BLaER1 treated with 17β-estradiol and CSF1 and Interleukin-3, amounts not matched to agents 10 nM and 100 nM (cell line): Measurements from ENCODE around the gene RETREG2.

ENCODE experiments used
- H3K27ac ChIP-seq, 11 experiments: shearing (Covaris generic); formaldehyde crosslinking; 2 replicates each; pipeline ENCODE4 v1.8.1; 2022
- H3K27me3 ChIP-seq, 11 experiments: shearing (Covaris generic); formaldehyde crosslinking; 2 replicates each; pipeline ENCODE4 v1.8.1; 2022
- H3K36me3 ChIP-seq, 11 experiments: shearing (Covaris generic); formaldehyde crosslinking; 2 replicates each; pipeline ENCODE4 v1.8.1; 2022
- H3K4me1 ChIP-seq, 10 experiments: shearing (Covaris generic); formaldehyde crosslinking; 2 replicates each; pipeline ENCODE4 v1.8.1; 2022
- H3K4me2 ChIP-seq, 11 experiments: shearing (Covaris generic); formaldehyde crosslinking; 2 replicates each; pipeline ENCODE4 v1.8.1; 2022
- H3K4me3 ChIP-seq, 10 experiments: shearing (Covaris generic); formaldehyde crosslinking; 2 replicates each; pipeline ENCODE4 v1.8.1; 2022
- H3K9ac ChIP-seq, 11 experiments: shearing (Covaris generic); formaldehyde crosslinking; 2 replicates each; pipeline ENCODE4 v1.8.1; 2022
- H3K9me3 ChIP-seq, 11 experiments: shearing (Covaris generic); formaldehyde crosslinking; replicated peaks in 1 of 11; 2 replicates each; pipeline ENCODE4 v1.8.1; 2022
- H4K20me1 ChIP-seq, 11 experiments: shearing (Covaris generic); formaldehyde crosslinking; 2 replicates each; pipeline ENCODE4 v1.8.1; 2022
- Cebpa-rat ChIP-seq, 11 experiments: shearing (Covaris generic); IDR thresholded peaks; 2 replicates each; pipeline ENCODE4 v1.8.1; 2022

RETREG2 gene

DNA sequence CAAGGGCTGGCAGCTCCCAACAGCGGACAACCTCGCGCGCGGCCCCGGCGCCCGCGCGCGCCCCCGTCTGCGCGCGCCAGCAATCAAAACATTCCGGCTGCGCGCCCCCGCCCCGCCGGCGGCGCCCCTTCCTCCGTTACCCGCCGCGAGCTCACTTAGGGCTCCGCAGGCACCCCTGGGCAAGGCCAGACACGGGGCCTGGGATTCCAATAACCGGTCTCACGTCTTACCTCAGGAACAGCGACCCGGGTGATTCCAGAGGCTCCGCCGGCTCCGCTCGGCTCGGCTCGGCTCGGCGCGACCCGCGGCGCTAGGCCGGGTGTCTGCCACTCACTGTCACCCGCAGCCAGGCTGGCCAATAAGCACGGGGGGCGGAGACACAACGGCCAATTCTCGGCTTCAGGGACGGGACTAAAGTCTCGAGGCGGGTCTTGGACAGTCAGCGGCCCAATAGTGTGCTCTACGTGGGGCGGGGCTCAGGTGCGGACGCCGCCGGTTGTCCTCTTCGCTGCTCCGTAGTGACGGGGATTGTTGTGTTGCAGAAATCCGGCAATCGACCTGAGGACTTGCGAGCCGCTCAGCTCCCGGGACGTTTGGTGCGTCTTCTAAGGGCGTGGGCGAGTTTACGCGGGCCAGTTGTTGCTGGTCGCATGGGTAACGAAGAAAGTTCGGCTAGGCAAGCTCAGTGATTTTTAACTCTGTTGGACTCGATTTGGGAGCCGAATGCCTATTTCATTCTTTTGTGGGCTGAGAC is 51.4 kb downstream of the RETREG2 start, which contains the start of the genes ANKZF1 and ATG9A:
TSS of gene ANKZF1 (plus strand) at position 502 of the 754 bp plus-strand sequence. CDS start 452 bp downstream, outside the sequence.
TSS of gene ATG9A (minus strand) at position 332 of the 754 bp plus-strand sequence. CDS start 1,612 bp downstream, outside the sequence.
- Histone ChIP-seq H3K9ac (peak within 1 kb of the TSS; percentile 89 to 96 (median 93)), H3K4me3 (peak within 1 kb of the TSS; percentile 78 to 96 (median 84)), H3K9me3 (no peaks in the 10 kb centered on the region), H3K4me2 (peak within 1 kb of the TSS; percentile 91 to 100 (median 98)), H3K4me1 (peaks cover 53 to 63% (median 58%) of the 10 kb centered on the region in 10 experiments), H3K27me3 (no peaks in the 10 kb centered on the region), H3K27ac (peak within 1 kb of the TSS; percentile 82 to 94 (median 88)), H3K36me3 (peaks cover 37 to 65% (median 48%) of the 10 kb centered on the region in 11 experiments), H4K20me1 (peaks cover 14 to 45% (median 33%) of the 10 kb centered on the region in 11 experiments; a peak in 15 of 22 replicates)
- TF ChIP-seq Cebpa-rat (IDR thresholded peaks at IDR 0.05) = peak in 1 of 11 experiments; percentile 57; a peak in 1 of 22 replicates

DNA sequence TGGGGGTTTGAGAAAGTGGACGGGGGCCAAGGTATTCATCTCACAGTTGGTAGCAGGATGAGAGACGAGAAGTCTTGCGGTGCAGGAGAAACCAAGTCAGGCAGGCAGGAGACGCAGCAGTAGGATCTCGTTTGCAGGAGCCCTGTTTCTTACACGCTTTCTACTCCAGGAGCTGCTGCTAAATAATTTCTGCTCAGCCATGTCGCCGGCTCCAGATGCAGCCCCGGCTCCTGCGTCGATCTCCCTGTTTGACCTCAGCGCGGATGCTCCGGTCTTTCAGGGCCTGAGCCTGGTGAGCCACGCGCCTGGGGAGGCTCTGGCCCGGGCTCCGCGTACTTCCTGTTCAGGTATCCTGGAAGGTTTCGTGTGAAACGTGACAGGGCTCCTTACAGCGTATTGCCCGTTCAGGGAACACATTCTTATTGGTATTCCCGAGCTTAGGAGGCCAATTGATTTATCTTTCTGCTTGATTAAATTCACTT is 52.0 kb downstream of the RETREG2 start:
- Histone ChIP-seq H3K9ac (peak overlapping the region; percentile 89 to 96 (median 93)), H3K4me3 (peak overlapping the region; percentile 78 to 96 (median 84)), H3K9me3 (no peaks in the 10 kb centered on the region), H3K4me2 (peak overlapping the region; percentile 84 to 98 (median 92)), H4K20me1 (peaks cover 14 to 42% (median 27%) of the 10 kb centered on the region in 11 experiments; a peak in 15 of 22 replicates), H3K36me3 (peaks cover 37 to 65% (median 48%) of the 10 kb centered on the region in 11 experiments), H3K4me1 (peaks cover 47 to 59% (median 52%) of the 10 kb centered on the region in 10 experiments), H3K27ac (peak overlapping the region; percentile 59 to 94 (median 88); a peak in 21 of 22 replicates), H3K27me3 (no peaks in the 10 kb centered on the region)
- TF ChIP-seq Cebpa-rat (IDR thresholded peaks at IDR 0.05) = no peak

DNA sequence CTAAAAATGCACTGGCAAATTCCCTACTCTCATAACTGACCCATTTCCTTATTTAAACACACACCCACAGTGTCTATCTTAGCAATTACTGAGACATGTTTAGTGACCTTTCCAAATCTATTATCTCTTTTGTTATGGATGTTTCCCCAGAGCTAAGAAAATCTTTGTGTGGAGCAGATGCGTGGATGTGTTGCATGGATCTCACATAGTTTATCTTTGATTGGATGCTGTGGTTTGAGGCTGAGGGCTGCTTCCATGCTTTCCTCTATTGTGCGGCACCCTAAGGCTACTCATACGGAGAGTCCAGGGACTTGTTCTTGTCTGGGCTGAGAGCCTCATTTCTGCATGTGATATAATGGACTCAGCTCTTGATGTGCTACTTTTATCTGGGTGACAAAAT is 56.3 kb downstream of the RETREG2 start:
- Histone ChIP-seq H3K4me2 (no peak overlapping the region), H3K9me3 (no peaks in the 10 kb centered on the region), H3K4me3 (no peak overlapping the region), H3K36me3 (peaks cover 63 to 81% (median 73%) of the 10 kb centered on the region in 11 experiments), H4K20me1 (peaks cover 0 to 13% (median 0%) of the 10 kb centered on the region in 11 experiments; a peak in 1 of 22 replicates), H3K27me3 (no peaks in the 10 kb centered on the region), H3K4me1 (peaks cover 10 to 22% (median 17%) of the 10 kb centered on the region in 10 experiments), H3K9ac (no peak overlapping the region; a peak in 1 of 22 replicates), H3K27ac (no peak overlapping the region)
- TF ChIP-seq Cebpa-rat (IDR thresholded peaks at IDR 0.05) = no peak
